Lung (tissue), 12 donors: ENCODE results near the gene AP3M1. TPM values are rescaled to one million over a fixed set of nuclear protein-coding genes. Genes with fewer than 3 reads are reported as not detected.
A peak's percentile ranks its signal among the peaks of the same experiment; 100 is the strongest.

ENCODE experiments used
- ATAC-seq: fragments of 200-7000 bp; cut with Tn5 transposase; one replicate; pipeline ENCODE4 v1.9.1; 2020; ENCODE audit warnings: moderate number of reproducible peaks; ENCODE audit not compliant: insufficient read depth, low FRiP score
- DNase-seq, 3 donors: peaks; one replicate each; pipeline ENCODE4 v3.0.0-alpha.2; 2013 to 2017
- H3K27ac ChIP-seq, 2 donors: one replicate each; pipeline ENCODE4 v1.5.1; 2013; ENCODE audit warnings: mild to moderate bottlenecking in 2 of 2, moderate library complexity in 2 of 2, control low read depth in 1 of 2, inconsistent platforms in 1 of 2, low read depth in 1 of 2, low read length in 1 of 2
- H3K27me3 ChIP-seq, 3 donors: one replicate each; pipeline ENCODE4 v1.5.1; 2013; ENCODE audit warnings: low read length in 2 of 3; ENCODE audit not compliant: control insufficient read depth in 3 of 3, insufficient read depth in 3 of 3
- H3K36me3 ChIP-seq, 4 donors: one replicate each; pipeline ENCODE4 v1.5.1; 2013; ENCODE audit warnings: low read length in 4 of 4, mild to moderate bottlenecking in 1 of 4, moderate library complexity in 1 of 4; ENCODE audit not compliant: control insufficient read depth in 4 of 4, insufficient read depth in 4 of 4
- H3K4me1 ChIP-seq, 5 donors: one replicate each; pipeline ENCODE4 v1.5.1; 2013; ENCODE audit warnings: low read length in 5 of 5, mild to moderate bottlenecking in 2 of 5, moderate library complexity in 1 of 5; ENCODE audit not compliant: control insufficient read depth in 5 of 5, insufficient read depth in 5 of 5
- H3K4me3 ChIP-seq: one replicate; pipeline ENCODE4 v1.5.1; 2013; ENCODE audit warnings: mild to moderate bottlenecking, control low read depth, moderate library complexity
- H3K9ac ChIP-seq, 2 donors: one replicate each; pipeline ENCODE4 v1.5.1; 2013; ENCODE audit warnings: low read length in 2 of 2, control low read depth in 1 of 2; ENCODE audit not compliant: insufficient read depth in 1 of 2
- H3K9me3 ChIP-seq, 4 donors: one replicate each; pipeline ENCODE4 v1.5.1; 2013; ENCODE audit warnings: low read length in 3 of 4, mild to moderate bottlenecking in 1 of 4, moderate library complexity in 1 of 4; ENCODE audit not compliant: control insufficient read depth in 4 of 4, insufficient read depth in 3 of 4
- whole genome bisulfite sequencing, 2 donors: extraction: QIAGEN DNeasy Blood & Tissue Kit; methylation state at CpG; one replicate each; pipeline ENCODE4 v1.1.7; 2013; 5-methylcytosine and 5-hydroxymethylcytosine counted together
- polyA plus RNA-seq, 2 donors: library from polyadenylated mRNA; stranded (reverse); fragments of 200-250 nt; gene quantifications; one replicate each; pipeline ENCODE4 v1.2.1, GENCODE V29; 2013
- total RNA-seq, 2 donors: library from RNA; depleted of rRNA in 1 of 2; stranded (reverse); fragments of >200 nt in 1 of 2; gene quantifications; one replicate each; pipeline ENCODE4 v1.2.1, GENCODE V29; 2014 to 2021
- TF ChIP-seq, protein P1 (sequence below): IDR thresholded peaks from 2 replicates; pipeline ENCODE4 v1.5.1; 2012; ENCODE audit warnings: mild to moderate bottlenecking; ENCODE audit errors: control extremely low read depth, extremely low read depth
- donor health status: control.
- donor health status: control.
- donor health status: Bipolar disorder and iron deficiency.
- donor health status: healthy.
- donor health status: DM: yes; HTN: yes; CAD: no.

The AP3M1 gene
- total and polyA plus RNA-seq, 4 donors, result 9.0 to 51.9 (median 25.0) TPM

DNA sequence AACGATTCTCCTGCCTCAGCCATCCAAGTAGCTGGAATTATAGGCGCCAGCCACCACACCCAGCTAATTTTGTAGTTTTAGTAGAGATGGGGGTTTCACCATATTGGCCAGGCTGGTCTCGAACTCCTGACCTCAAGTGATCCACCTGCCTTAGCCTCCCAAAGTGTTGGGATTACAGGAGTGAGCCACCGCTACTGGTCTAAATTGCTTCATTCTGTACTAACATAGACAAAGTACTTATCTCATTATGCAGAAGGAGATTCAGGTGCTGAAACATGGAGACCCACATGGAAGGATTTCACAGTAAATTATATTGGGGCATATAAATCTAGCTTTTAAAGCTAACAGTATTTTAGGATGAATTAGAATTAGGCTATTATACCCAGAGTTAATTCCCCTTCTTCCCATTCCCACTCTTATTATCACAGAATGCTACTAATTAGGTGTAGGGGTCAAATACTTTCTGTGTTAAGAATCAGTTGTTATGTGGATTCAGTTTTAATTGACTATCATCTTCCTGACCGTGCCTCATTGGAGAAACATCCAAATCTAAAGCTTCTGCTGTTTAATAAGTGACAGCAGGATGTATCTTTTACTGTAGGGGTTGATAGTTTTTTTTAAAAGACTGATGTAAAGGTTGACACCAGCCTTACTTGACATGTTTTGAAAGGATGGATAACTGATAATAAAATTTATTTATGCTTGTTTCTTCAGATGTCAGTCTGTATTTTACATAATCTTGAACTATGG is 27.6 kb upstream of the AP3M1 start:
- no peaks in the 10 kb centered on the region for H3K9me3 ChIP-seq
- no peak overlapping the region for H3K4me3 ChIP-seq
- H3K9ac ChIP-seq, result no peak overlapping the region
- ATAC-seq (no peak), DNase-seq (no peak)
- no peaks in the 10 kb centered on the region for H3K36me3 ChIP-seq
- WGBS, 2 donors, result 80 to 84% methylated on average over 5 of the region's 5 CpGs
- no peak overlapping the region for H3K27ac ChIP-seq
- H3K4me1 ChIP-seq, result peaks cover 0 to 21% (median 3%) of the 10 kb centered on the region in 5 donors
- no peaks in the 10 kb centered on the region for H3K27me3 ChIP-seq
- TF ChIP-seq, protein P1, sequence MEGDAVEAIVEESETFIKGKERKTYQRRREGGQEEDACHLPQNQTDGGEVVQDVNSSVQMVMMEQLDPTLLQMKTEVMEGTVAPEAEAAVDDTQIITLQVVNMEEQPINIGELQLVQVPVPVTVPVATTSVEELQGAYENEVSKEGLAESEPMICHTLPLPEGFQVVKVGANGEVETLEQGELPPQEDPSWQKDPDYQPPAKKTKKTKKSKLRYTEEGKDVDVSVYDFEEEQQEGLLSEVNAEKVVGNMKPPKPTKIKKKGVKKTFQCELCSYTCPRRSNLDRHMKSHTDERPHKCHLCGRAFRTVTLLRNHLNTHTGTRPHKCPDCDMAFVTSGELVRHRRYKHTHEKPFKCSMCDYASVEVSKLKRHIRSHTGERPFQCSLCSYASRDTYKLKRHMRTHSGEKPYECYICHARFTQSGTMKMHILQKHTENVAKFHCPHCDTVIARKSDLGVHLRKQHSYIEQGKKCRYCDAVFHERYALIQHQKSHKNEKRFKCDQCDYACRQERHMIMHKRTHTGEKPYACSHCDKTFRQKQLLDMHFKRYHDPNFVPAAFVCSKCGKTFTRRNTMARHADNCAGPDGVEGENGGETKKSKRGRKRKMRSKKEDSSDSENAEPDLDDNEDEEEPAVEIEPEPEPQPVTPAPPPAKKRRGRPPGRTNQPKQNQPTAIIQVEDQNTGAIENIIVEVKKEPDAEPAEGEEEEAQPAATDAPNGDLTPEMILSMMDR, result no peak

DNA sequence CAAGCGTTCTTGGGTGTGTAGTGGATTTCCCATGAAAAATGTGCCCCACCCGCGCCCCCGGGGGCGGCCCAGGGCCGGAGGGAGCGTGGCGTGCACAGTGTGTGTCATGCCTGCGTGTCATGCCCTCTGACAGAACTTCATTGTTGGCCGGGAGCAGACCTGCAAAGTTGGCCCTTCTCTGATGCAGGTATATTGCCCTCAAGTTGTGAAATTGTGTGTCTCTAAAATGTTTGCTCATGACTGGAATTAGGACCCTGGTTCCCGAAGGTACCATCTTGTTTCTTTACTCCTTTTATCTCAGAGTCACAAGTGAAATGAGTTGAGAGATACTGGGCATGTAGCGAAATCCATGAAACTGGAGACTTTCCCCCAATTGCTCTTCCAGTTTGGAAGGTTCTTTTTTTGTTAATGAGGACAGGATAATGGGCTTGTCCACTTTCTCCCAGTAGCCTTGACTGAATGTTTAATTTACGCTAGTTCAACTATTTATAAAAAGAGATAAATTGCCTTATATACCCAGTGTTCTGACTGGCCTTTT is 26.6 kb upstream of the AP3M1 start:
- Histone ChIP-seq H3K27ac (peak overlapping the region; percentile 88), H3K27me3 (no peaks in the 10 kb centered on the region), H3K4me1 (peaks cover 0 to 18% (median 0%) of the 10 kb centered on the region in 5 donors), H3K9ac (peak overlapping the region; percentile 89 to 97), H3K36me3 (no peaks in the 10 kb centered on the region), H3K4me3 (peak overlapping the region; percentile 67), H3K9me3 (no peaks in the 10 kb centered on the region)
- TF ChIP-seq, protein P1, result no peak
- DNase-seq (peak in 2 of 3 donors; percentile 35 to 53), ATAC-seq (peak; percentile 22)
- WGBS, 2 donors, result 11 to 13% methylated on average over 13 of the region's 13 CpGs

DNA sequence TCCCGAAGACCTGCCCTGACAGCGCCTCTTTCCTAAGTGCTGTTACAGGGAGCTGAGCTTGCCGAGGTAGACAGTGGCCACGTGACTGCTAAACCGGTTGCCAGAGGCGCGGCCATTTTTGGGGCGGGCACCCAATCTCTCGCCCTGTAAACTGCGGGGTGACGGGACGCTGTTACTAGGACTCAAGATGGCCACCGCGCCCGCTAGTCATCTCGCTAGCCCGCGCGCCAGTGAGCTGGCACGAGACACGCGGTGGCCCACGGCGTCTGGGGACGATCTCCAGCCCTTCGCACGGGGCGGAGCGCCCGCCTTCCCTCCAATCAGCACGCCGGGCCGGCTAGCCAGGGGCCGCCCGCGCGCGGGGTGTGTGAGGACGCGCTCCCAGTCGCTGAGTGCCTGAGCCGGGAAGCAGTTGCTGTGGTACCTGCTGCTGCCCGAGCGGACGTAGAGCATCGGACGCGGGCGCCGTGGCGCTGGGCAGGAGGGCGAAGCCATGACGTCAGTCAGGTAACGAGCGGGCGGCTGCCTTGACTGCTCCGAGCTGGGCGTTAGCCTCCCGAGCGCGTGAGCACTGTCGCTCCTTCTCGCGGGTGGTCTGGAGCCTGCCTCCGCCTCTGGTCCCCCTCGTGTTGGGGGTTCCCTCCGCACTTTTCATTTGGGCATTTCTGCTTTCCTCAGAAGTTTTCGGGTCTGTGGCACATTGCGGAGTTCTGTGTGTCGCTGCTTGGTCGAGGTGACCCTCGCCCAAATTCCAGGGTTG is 25.9 kb upstream of the AP3M1 start:
- no peaks in the 10 kb centered on the region for H3K9me3 ChIP-seq
- H3K27ac ChIP-seq, result peak overlapping the region; percentile 88
- H3K9ac ChIP-seq, result peak overlapping the region; percentile 89 to 97
- DNase-seq, result peak; percentile 92 to 93 (median 93)
- no peaks in the 10 kb centered on the region for H3K36me3 ChIP-seq
- H3K4me1 ChIP-seq, result peaks cover 0 to 18% (median 0%) of the 10 kb centered on the region in 5 donors
- TF ChIP-seq, protein P1, result no peak
- peak; percentile 97 for ATAC-seq
- no peaks in the 10 kb centered on the region for H3K27me3 ChIP-seq
- peak overlapping the region; percentile 67 for H3K4me3 ChIP-seq
- 0 to 1% methylated on average over 59 to 72 of the region's 72 CpGs for WGBS, 2 donors
